ENCODE results near the gene KRT83. TPM values are rescaled to one million over a fixed set of nuclear protein-coding genes. Genes with fewer than 3 reads are reported as not detected.

The KRT83 gene
- total and polyA plus RNA-seq, 2 donors (not counting 1 experiment from before 2014, with no cell fraction given): not detected

DNA sequence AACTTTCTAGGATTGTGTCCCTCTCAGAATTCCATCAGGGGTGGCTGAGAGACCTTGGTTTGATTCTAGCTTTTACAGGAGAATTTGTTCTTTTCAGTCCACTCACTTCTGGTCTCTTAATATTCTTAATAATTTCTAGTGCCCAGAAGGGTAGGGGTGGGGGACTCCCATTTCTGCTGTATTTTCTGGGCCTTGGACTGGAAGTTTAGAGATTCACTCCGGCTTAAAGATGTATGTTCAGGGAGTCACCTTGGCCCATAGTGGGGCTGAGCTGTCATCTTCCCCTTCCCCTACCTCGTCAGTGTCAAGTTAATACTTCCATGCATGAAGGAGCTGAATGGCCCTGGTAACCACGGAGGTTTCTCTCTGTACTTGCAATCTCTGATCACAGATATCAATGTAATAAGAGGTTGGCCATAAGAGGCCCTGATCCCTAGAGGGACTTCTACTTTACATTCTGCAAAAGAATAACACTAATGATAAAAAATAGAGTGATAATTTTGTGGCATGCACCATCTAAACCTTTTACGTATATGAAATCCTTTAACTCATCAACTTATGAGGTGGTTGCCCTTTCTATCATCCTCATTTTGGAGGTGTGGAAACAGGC, 36.5 kb downstream of the KRT83 start:
- no peaks in the 10 kb centered on the region for H3K27me3 ChIP-seq (ENCODE audit: control insufficient read depth, insufficient read depth, low read length)
- H3K36me3 ChIP-seq (ENCODE audit: control insufficient read depth, insufficient read depth, low read length): no peaks in the 10 kb centered on the region
- no peaks in the 10 kb centered on the region for H3K9me3 ChIP-seq (ENCODE audit: control insufficient read depth, insufficient read depth, low read depth, low read length)
- no peak overlapping the region for H3K27ac ChIP-seq (ENCODE audit: insufficient read depth, low read length)
- peaks cover 20% of the 10 kb centered on the region for H3K4me1 ChIP-seq (ENCODE audit: control insufficient read depth, extremely low read depth, insufficient read depth, low read length)
- H2AFZ ChIP-seq (ENCODE audit: low read length): no peak overlapping the region
- no peak overlapping the region for H3K4me2 ChIP-seq (ENCODE audit: extremely low read depth, insufficient read depth, low read length)
- no peaks in the 10 kb centered on the region for H3K79me2 ChIP-seq (ENCODE audit: control insufficient read depth, insufficient read depth, low read length)
- TF ChIP-seq CTCF (conservative IDR thresholded peaks at IDR 0.05 in 1 of 2, IDR thresholded peaks at IDR 0.05 in 1 of 2; ENCODE audit: low read depth in 1 of 2, low read length in 2 of 2) (no peak), EZH2 (IDR thresholded peaks at IDR 0.05; ENCODE audit: low read length, missing control alignments) (no peak)
- DNase-seq (ENCODE audit: low read depth in 2 of 2): no peak
- H4K20me1 ChIP-seq (ENCODE audit: control insufficient read depth, extremely low read depth, insufficient read depth, low read length): no peaks in the 10 kb centered on the region
- H3K9ac ChIP-seq (ENCODE audit: insufficient read depth, low read length): no peak overlapping the region
- no peak overlapping the region for H3K4me3 ChIP-seq (replicated peaks in 1 of 4; ENCODE audit: control extremely low read depth in 1 of 4, insufficient read depth in 1 of 4, low read depth in 3 of 4, low read length in 4 of 4)

GRCh38 chr12:52280796-52281560, 40.2 kb downstream of the KRT83 start:
- Histone ChIP-seq H3K9ac (ENCODE audit: insufficient read depth, low read length) (peak overlapping the region; percentile 60), H3K4me3 (replicated peaks in 1 of 4; ENCODE audit: control extremely low read depth in 1 of 4, insufficient read depth in 1 of 4, low read depth in 3 of 4, low read length in 4 of 4) (no peak overlapping the region)

More at GRCh38 chr12:52280796-52281560, 40.2 kb downstream of the KRT83 start:
- peaks cover 28% of the 10 kb centered on the region for H3K4me1 ChIP-seq (ENCODE audit: control insufficient read depth, extremely low read depth, insufficient read depth, low read length)
- peak overlapping the region; percentile 98 for H3K27ac ChIP-seq (ENCODE audit: insufficient read depth, low read length)
- H3K27me3 ChIP-seq (ENCODE audit: control insufficient read depth, insufficient read depth, low read length): no peaks in the 10 kb centered on the region
- no peak overlapping the region for H2AFZ ChIP-seq (ENCODE audit: low read length)
- DNase-seq (ENCODE audit: low read depth in 2 of 2): peak; percentile 97 to 98
- H3K9me3 ChIP-seq (ENCODE audit: control insufficient read depth, insufficient read depth, low read depth, low read length): no peaks in the 10 kb centered on the region
- H3K36me3 ChIP-seq (ENCODE audit: control insufficient read depth, insufficient read depth, low read length): no peaks in the 10 kb centered on the region
- H4K20me1 ChIP-seq (ENCODE audit: control insufficient read depth, extremely low read depth, insufficient read depth, low read length): no peaks in the 10 kb centered on the region
- H3K4me2 ChIP-seq (ENCODE audit: extremely low read depth, insufficient read depth, low read length): peak overlapping the region; percentile 60
- TF ChIP-seq EZH2 (IDR thresholded peaks at IDR 0.05; ENCODE audit: low read length, missing control alignments): no peak
- no peak for TF ChIP-seq CTCF (conservative IDR thresholded peaks at IDR 0.05 in 1 of 2, IDR thresholded peaks at IDR 0.05 in 1 of 2; ENCODE audit: low read depth in 1 of 2, low read length in 2 of 2)
- no peaks in the 10 kb centered on the region for H3K79me2 ChIP-seq (ENCODE audit: control insufficient read depth, insufficient read depth, low read length)

Data from fibroblast of lung (primary cell).